Thyroid gland (tissue), 4 donors: ENCODE data around the gene FHIT.

Experiments used
- POLR2A ChIP-seq, 2 donors: fragments of 450-650 bp; IDR thresholded peaks; one replicate each; pipeline ENCODE4 v1.6.1; 2017; ENCODE audit warnings: antibody characterized with exemption in 2 of 2, mild to moderate bottlenecking in 2 of 2, moderate library complexity in 1 of 2
- TF ChIP-seq, protein P1 (sequence below), 6 experiments: fragments of 200-600 bp in 3 of 6; fragments of 450-650 bp in 3 of 6; sonication (generic) in 3 of 6; IDR thresholded peaks; one replicate each; pipeline ENCODE4 v1.5.1; 2016 to 2019; ENCODE audit warnings: antibody characterized with exemption in 6 of 6, mild to moderate bottlenecking in 2 of 6, inconsistent platforms in 1 of 6, moderate library complexity in 1 of 6

DNA sequence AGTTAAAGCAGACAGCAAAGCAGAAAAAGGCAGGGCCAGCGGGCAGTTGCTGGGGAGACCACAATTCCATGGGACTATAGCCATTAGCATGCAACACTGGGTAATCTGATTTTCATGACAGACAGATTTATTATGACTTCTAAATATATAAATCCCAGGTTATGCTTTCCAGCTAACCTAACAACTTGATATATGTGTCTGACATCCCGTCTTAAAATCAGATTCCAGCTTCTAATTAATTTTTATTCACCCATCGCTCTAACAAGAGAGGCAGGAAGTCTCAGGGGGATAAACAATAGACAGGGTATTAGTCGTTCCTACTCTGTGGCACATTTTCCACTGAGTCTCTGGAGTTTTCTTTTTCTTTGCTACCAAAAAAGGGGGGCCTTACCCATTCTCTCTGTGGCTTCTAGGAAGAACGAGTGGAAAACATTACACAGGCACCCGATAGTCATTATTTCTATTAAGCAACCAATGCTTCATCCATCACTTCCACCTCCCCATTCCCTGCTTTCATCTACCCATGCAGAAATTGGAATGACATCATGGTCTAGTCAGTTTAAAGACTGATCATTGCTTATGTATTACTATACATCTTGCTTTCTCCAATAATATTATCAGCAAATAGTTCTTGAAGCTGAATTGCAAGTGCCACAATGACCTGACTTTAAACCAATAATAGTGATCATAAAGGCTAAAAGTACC lies 173.1 kb downstream of the FHIT start:
- TF ChIP-seq, protein P1, sequence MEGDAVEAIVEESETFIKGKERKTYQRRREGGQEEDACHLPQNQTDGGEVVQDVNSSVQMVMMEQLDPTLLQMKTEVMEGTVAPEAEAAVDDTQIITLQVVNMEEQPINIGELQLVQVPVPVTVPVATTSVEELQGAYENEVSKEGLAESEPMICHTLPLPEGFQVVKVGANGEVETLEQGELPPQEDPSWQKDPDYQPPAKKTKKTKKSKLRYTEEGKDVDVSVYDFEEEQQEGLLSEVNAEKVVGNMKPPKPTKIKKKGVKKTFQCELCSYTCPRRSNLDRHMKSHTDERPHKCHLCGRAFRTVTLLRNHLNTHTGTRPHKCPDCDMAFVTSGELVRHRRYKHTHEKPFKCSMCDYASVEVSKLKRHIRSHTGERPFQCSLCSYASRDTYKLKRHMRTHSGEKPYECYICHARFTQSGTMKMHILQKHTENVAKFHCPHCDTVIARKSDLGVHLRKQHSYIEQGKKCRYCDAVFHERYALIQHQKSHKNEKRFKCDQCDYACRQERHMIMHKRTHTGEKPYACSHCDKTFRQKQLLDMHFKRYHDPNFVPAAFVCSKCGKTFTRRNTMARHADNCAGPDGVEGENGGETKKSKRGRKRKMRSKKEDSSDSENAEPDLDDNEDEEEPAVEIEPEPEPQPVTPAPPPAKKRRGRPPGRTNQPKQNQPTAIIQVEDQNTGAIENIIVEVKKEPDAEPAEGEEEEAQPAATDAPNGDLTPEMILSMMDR (IDR thresholded peaks at IDR 0.05) = no peak
- TF ChIP-seq POLR2A (IDR thresholded peaks at IDR 0.05) = no peak
